GM23338 (cell line): Measurements from ENCODE around the gene MRPS6. TPM values are rescaled to one million over a fixed set of nuclear protein-coding genes. Genes with fewer than 3 reads are reported as not detected.

Experiments used
- ATAC-seq: fragments of 200-7000 bp; cut with Tn5 transposase; 3 replicates; pipeline ENCODE4 v1.9.1; 2020
- DNase-seq: peaks from one replicate; pipeline ENCODE4 v3.0.0-alpha.2; 2015; ENCODE audit warnings: low spot score
- H2AFZ ChIP-seq: fragments of 200-600 bp; sonication (generic); 2 replicates; pipeline ENCODE4 v1.8.0; 2016; ENCODE audit warnings: antibody characterized with exemption, mild to moderate bottlenecking, moderate library complexity
- H3F3A ChIP-seq: fragments of 200-600 bp; sonication (generic); replicated peaks from 2 replicates; pipeline ENCODE4 v1.8.0; 2017; ENCODE audit warnings: antibody characterized with exemption, mixed run types, low read depth
- H3K27ac ChIP-seq: fragments of 200-600 bp; sonication (generic); 2 replicates; pipeline ENCODE4 v1.6.1; 2016; ENCODE audit warnings: low read depth
- H3K27me3 ChIP-seq: fragments of 200-600 bp; sonication (generic); 2 replicates; pipeline ENCODE4 v1.8.0; 2016; ENCODE audit warnings: mild to moderate bottlenecking, mixed run types, moderate library complexity; ENCODE audit not compliant: insufficient read depth
- H3K36me3 ChIP-seq: fragments of 200-600 bp; sonication (generic); 2 replicates; pipeline ENCODE4 v1.8.0; 2016; ENCODE audit warnings: mild to moderate bottlenecking; ENCODE audit not compliant: insufficient read depth
- H3K4me1 ChIP-seq: fragments of 200-600 bp; sonication (generic); 2 replicates; pipeline ENCODE4 v1.8.0; 2016; ENCODE audit warnings: mild to moderate bottlenecking, moderate library complexity; ENCODE audit not compliant: insufficient read depth
- H3K4me2 ChIP-seq: fragments of 200-600 bp; sonication (generic); 2 replicates; pipeline ENCODE4 v1.7.1; 2017; ENCODE audit warnings: mixed run types
- H3K4me3 ChIP-seq: fragments of 200-600 bp; sonication (generic); 2 replicates; pipeline ENCODE4 v1.6.1; 2016; ENCODE audit warnings: mixed run types
- H3K79me2 ChIP-seq: fragments of 200-600 bp; sonication (generic); replicated peaks from 2 replicates; pipeline ENCODE4 v1.8.0; 2017; ENCODE audit warnings: mild to moderate bottlenecking; ENCODE audit not compliant: insufficient read depth
- H3K9me2 ChIP-seq: fragments of 200-600 bp; sonication (generic); 2 replicates; pipeline ENCODE4 v1.8.0; 2017; ENCODE audit not compliant: insufficient read depth
- H4K20me1 ChIP-seq: fragments of 200-600 bp; sonication (generic); replicated peaks from 2 replicates; pipeline ENCODE4 v1.8.0; 2017; ENCODE audit warnings: mild to moderate bottlenecking; ENCODE audit not compliant: insufficient read depth
- H3K27ac Mint-ChIP-seq: 2 replicates; pipeline ENCODE4 v1.8.0; 2020; ENCODE audit warnings: inconsistent platforms, mild to moderate bottlenecking, moderate library complexity, mixed read lengths
- H3K27me3 Mint-ChIP-seq: 3 replicates; pipeline ENCODE4 v1.8.0; 2022; ENCODE audit warnings: low read depth, mild to moderate bottlenecking, moderate library complexity, mixed read lengths, inconsistent platforms; ENCODE audit not compliant: insufficient read depth, poor library complexity
- H3K36me3 Mint-ChIP-seq: 3 replicates; pipeline ENCODE4 v1.8.0; 2021; ENCODE audit warnings: low read depth, mild to moderate bottlenecking, inconsistent platforms, moderate library complexity, mixed read lengths
- H3K4me1 Mint-ChIP-seq: 3 replicates; pipeline ENCODE4 v1.8.0; 2020; ENCODE audit warnings: mild to moderate bottlenecking, inconsistent platforms, mixed read lengths
- H3K4me3 Mint-ChIP-seq: 3 replicates; pipeline ENCODE4 v1.8.0; 2021; ENCODE audit warnings: moderate library complexity, mild to moderate bottlenecking, inconsistent platforms, mixed read lengths
- H3K9me3 Mint-ChIP-seq: 3 replicates; pipeline ENCODE4 v1.8.0; 2020; ENCODE audit warnings: moderate library complexity, mild to moderate bottlenecking, inconsistent platforms, mixed read lengths
- CREB1 ChIP-seq: fragments of 250-450 bp; sonication (Bioruptor Pico); IDR thresholded peaks from 2 replicates; pipeline ENCODE4 v1.5.0; 2020; ENCODE audit warnings: low read depth, mild to moderate bottlenecking, moderate library complexity
- EZH2 ChIP-seq: fragments of 200-600 bp; sonication (generic); IDR thresholded peaks from one replicate; pipeline ENCODE4 v1.8.0; 2017; ENCODE audit warnings: antibody characterized with exemption, mild to moderate bottlenecking, low read depth; ENCODE audit not compliant: unreplicated experiment
- JUNB ChIP-seq: IDR thresholded peaks from one replicate; pipeline ENCODE4 v1.6.1; 2016; ENCODE audit warnings: antibody characterized with exemption; ENCODE audit not compliant: unreplicated experiment
- NANOG ChIP-seq: IDR thresholded peaks from 2 replicates; pipeline ENCODE4 v1.6.1; 2016; ENCODE audit warnings: antibody characterized with exemption, borderline replicate concordance
- POLR2AphosphoS5 ChIP-seq: IDR thresholded peaks from 2 replicates; pipeline ENCODE4 v1.6.1; 2016; ENCODE audit warnings: antibody characterized with exemption, low read depth
- REST ChIP-seq: IDR thresholded peaks from one replicate; pipeline ENCODE4 v1.6.1; 2018; ENCODE audit warnings: antibody characterized with exemption; ENCODE audit not compliant: unreplicated experiment
- STAT1 ChIP-seq: IDR thresholded peaks from one replicate; pipeline ENCODE4 v1.6.1; 2016; ENCODE audit warnings: antibody characterized with exemption; ENCODE audit not compliant: unreplicated experiment
- ZNF331 ChIP-seq: fragments of 250-450 bp; sonication (Bioruptor Pico); IDR thresholded peaks from 2 replicates; pipeline ENCODE4 v1.5.0; 2020; ENCODE audit warnings: low read depth, mild to moderate bottlenecking, moderate library complexity
- polyA plus RNA-seq: library from polyadenylated mRNA; unstranded; fragments of >200 nt; fragmentation: Nextera tagmentation; extraction: Ambion mirVana; gene quantifications from 2 replicates; pipeline ENCODE4 v1.2.1, GENCODE V29; 2016
- total RNA-seq: library from RNA; depleted of rRNA; stranded (reverse); fragments of >200 nt; shearing (Covaris generic); gene quantifications from 2 replicates; pipeline ENCODE4 v1.2.3, GENCODE V29; 2014
- TF ChIP-seq, protein P1 (sequence below): fragments of 250-450 bp; sonication (Bioruptor Pico); IDR thresholded peaks from 2 replicates; pipeline ENCODE4 v1.5.0; 2020; ENCODE audit warnings: mild to moderate bottlenecking, moderate library complexity
- TF ChIP-seq, protein P2 (sequence below), 2 experiments: fragments of 200-600 bp in 1 of 2; sonication (generic) in 1 of 2; conservative IDR thresholded peaks; 2 replicates each; pipeline versions ENCODE4 v1.5.1 to v1.6.1; 2016 to 2017; ENCODE audit warnings: antibody characterized with exemption in 2 of 2, low read depth in 2 of 2, mild to moderate bottlenecking in 2 of 2, moderate library complexity in 1 of 2

The MRPS6 gene
- total and polyA plus RNA-seq, 2 experiments from 2014 or later = 80.5 to 242 TPM

DNA sequence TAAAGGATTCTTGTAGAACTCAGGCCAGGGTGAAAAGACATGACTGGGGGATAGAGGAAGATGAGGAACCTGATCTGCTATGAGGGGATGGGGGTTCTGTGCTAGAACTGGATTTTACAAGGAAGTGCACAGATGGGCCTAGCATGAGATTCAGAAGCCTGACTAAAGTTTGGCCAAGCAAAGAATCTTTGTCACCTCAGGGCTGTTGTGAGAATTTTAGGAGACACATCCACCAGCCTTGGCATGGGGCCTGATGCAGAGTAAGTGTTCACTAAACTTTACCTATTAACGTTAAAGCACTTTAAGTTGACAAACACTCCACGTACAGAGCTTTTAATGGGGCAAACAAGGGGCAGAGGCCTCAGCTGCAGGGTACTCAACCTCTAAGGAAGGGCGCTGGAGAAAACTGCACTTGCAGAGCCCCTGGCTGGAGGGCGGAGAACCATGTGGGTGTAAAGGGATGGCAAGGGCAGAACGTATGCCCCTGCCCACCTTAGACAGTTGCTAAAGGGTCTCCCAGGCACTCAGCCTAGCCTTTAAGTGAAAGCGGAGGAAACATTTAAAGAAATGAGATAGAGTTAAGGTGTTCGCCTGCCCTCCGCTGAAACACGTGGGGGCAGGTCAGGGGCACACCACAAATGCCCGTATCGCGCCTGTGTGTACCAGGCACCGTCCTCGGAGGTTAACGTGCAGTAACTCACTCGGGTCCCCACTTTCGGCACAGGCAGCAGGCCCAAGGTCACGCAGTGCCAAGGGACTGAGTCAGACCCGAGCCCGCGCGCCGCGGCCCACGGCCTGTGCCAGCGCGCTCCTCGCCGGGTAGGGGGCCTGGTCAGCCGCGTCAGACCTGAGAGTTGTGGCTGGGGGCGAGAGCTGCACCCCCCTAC is 990 bp upstream of the MRPS6 start (continued):
- TF ChIP-seq, protein P1, sequence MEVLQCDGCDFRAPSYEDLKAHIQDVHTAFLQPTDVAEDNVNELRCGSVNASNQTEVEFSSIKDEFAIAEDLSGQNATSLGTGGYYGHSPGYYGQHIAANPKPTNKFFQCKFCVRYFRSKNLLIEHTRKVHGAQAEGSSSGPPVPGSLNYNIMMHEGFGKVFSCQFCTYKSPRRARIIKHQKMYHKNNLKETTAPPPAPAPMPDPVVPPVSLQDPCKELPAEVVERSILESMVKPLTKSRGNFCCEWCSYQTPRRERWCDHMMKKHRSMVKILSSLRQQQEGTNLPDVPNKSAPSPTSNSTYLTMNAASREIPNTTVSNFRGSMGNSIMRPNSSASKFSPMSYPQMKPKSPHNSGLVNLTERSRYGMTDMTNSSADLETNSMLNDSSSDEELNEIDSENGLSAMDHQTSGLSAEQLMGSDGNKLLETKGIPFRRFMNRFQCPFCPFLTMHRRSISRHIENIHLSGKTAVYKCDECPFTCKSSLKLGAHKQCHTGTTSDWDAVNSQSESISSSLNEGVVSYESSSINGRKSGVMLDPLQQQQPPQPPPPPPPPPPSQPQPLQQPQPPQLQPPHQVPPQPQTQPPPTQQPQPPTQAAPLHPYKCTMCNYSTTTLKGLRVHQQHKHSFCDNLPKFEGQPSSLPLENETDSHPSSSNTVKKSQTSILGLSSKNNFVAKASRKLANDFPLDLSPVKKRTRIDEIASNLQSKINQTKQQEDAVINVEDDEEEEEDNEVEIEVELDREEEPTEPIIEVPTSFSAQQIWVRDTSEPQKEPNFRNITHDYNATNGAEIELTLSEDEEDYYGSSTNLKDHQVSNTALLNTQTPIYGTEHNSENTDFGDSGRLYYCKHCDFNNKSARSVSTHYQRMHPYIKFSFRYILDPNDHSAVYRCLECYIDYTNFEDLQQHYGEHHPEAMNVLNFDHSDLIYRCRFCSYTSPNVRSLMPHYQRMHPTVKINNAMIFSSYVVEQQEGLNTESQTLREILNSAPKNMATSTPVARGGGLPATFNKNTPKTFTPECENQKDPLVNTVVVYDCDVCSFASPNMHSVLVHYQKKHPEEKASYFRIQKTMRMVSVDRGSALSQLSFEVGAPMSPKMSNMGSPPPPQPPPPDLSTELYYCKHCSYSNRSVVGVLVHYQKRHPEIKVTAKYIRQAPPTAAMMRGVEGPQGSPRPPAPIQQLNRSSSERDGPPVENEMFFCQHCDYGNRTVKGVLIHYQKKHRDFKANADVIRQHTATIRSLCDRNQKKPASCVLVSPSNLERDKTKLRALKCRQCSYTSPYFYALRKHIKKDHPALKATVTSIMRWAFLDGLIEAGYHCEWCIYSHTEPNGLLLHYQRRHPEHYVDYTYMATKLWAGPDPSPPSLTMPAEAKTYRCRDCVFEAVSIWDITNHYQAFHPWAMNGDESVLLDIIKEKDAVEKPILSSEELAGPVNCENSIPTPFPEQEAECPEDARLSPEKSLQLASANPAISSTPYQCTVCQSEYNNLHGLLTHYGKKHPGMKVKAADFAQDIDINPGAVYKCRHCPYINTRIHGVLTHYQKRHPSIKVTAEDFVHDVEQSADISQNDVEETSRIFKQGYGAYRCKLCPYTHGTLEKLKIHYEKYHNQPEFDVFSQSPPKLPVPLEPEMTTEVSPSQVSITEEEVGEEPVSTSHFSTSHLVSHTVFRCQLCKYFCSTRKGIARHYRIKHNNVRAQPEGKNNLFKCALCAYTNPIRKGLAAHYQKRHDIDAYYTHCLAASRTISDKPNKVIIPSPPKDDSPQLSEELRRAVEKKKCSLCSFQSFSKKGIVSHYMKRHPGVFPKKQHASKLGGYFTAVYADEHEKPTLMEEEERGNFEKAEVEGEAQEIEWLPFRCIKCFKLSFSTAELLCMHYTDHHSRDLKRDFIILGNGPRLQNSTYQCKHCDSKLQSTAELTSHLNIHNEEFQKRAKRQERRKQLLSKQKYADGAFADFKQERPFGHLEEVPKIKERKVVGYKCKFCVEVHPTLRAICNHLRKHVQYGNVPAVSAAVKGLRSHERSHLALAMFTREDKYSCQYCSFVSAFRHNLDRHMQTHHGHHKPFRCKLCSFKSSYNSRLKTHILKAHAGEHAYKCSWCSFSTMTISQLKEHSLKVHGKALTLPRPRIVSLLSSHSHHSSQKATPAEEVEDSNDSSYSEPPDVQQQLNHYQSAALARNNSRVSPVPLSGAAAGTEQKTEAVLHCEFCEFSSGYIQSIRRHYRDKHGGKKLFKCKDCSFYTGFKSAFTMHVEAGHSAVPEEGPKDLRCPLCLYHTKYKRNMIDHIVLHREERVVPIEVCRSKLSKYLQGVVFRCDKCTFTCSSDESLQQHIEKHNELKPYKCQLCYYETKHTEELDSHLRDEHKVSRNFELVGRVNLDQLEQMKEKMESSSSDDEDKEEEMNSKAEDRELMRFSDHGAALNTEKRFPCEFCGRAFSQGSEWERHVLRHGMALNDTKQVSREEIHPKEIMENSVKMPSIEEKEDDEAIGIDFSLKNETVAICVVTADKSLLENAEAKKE (CRISPR knock-in tag) = no peak

GRCh38 chr21:34073749-34074282 is 438 bp downstream of the MRPS6 start:
- Mint-ChIP-seq H3K4me3 (peak overlapping the region; percentile 96), H3K27ac (no peak overlapping the region; the same call in 1 of the 2 replicates), H3K9me3 (peaks cover 3% of the 10 kb centered on the region; the same call in 1 of the 3 replicates), H3K4me1 (peaks cover 31% of the 10 kb centered on the region), H3K27me3 (peaks cover 8% of the 10 kb centered on the region), H3K36me3 (peaks cover 9% of the 10 kb centered on the region; the same call in 2 of the 3 replicates)
- no peaks in the 10 kb centered on the region; the same call in 1 of the 2 replicates for H3F3A ChIP-seq
- peak overlapping the region; percentile 96 for H3K4me2 ChIP-seq
- H3K4me1 ChIP-seq = peaks cover 32% of the 10 kb centered on the region
- H3K79me2 ChIP-seq = peaks cover 48% of the 10 kb centered on the region
- ATAC-seq = peak; percentile 4; the same call in 2 of the 3 replicates
- DNase-seq = peak; percentile 42
- no peaks in the 10 kb centered on the region for H3K9me2 ChIP-seq
- H3K27ac ChIP-seq = no peak overlapping the region
- no peak overlapping the region for H2AFZ ChIP-seq
- peaks cover 15% of the 10 kb centered on the region; the same call in 1 of the 2 replicates for H3K27me3 ChIP-seq
- peaks cover 39% of the 10 kb centered on the region for H4K20me1 ChIP-seq
- H3K36me3 ChIP-seq = no peaks in the 10 kb centered on the region; the same call in 1 of the 2 replicates
- H3K4me3 ChIP-seq = peak overlapping the region; percentile 88
- TF ChIP-seq STAT1 (no peak), ZNF331 (no peak), EZH2 (no peak), POLR2AphosphoS5 (no peak), REST (no peak), NANOG (no peak), JUNB (no peak), CREB1 (no peak)
- TF ChIP-seq, protein P2, sequence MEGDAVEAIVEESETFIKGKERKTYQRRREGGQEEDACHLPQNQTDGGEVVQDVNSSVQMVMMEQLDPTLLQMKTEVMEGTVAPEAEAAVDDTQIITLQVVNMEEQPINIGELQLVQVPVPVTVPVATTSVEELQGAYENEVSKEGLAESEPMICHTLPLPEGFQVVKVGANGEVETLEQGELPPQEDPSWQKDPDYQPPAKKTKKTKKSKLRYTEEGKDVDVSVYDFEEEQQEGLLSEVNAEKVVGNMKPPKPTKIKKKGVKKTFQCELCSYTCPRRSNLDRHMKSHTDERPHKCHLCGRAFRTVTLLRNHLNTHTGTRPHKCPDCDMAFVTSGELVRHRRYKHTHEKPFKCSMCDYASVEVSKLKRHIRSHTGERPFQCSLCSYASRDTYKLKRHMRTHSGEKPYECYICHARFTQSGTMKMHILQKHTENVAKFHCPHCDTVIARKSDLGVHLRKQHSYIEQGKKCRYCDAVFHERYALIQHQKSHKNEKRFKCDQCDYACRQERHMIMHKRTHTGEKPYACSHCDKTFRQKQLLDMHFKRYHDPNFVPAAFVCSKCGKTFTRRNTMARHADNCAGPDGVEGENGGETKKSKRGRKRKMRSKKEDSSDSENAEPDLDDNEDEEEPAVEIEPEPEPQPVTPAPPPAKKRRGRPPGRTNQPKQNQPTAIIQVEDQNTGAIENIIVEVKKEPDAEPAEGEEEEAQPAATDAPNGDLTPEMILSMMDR (conservative IDR thresholded peaks at IDR 0.05; ENCODE audit: low read depth in 2 of 2) = no peak
